Natural killer cell (primary cell): Measurements from ENCODE around the gene PROM1. TPM values are rescaled to one million over a fixed set of nuclear protein-coding genes. Genes with fewer than 3 reads are reported as not detected.

ENCODE experiments used
- ATAC-seq, 3 donors: fragments of 150-1000 bp in 2 of 3; fragments of 200-7000 bp in 1 of 3; cut with Tn5 transposase; 1 replicate in 1 of 3; 2 replicates in 2 of 3; pipeline ENCODE4 v1.10.0; 2021; ENCODE audit warnings: mild to moderate bottlenecking in 2 of 3, moderate library complexity in 2 of 3
- DNase-seq, 2 donors: peaks; one replicate each; pipeline versions ENCODE4 v3.0.0 to v3.0.0-alpha.2; 2013 to 2021; ENCODE audit warnings: mixed read lengths in 1 of 2
- H3K27ac ChIP-seq: one replicate; pipeline ENCODE4 v1.5.1; 2013; ENCODE audit warnings: mild to moderate bottlenecking, low read length
- H3K27me3 ChIP-seq: one replicate; pipeline ENCODE4 v1.6.1; 2013; ENCODE audit warnings: low read length; ENCODE audit not compliant: control insufficient read depth, insufficient read depth
- H3K36me3 ChIP-seq: one replicate; pipeline ENCODE4 v1.6.1; 2013; ENCODE audit warnings: low read length; ENCODE audit not compliant: control insufficient read depth, insufficient read depth
- H3K4me1 ChIP-seq: one replicate; pipeline ENCODE4 v1.6.1; 2013; ENCODE audit warnings: low read length; ENCODE audit not compliant: control insufficient read depth, insufficient read depth
- H3K4me3 ChIP-seq: one replicate; pipeline ENCODE4 v1.5.1; 2013; ENCODE audit warnings: low read length
- H3K9me3 ChIP-seq: one replicate; pipeline ENCODE4 v1.6.1; 2013; ENCODE audit warnings: low read length; ENCODE audit not compliant: control insufficient read depth, insufficient read depth
- H3K27ac Mint-ChIP-seq, 2 donors: one replicate each; pipeline ENCODE4 v1.8.0; 2022; ENCODE audit warnings: mild to moderate bottlenecking in 2 of 2, mixed read lengths in 2 of 2, moderate library complexity in 1 of 2
- H3K27me3 Mint-ChIP-seq, 2 donors: one replicate each; pipeline ENCODE4 v1.8.0; 2022; ENCODE audit warnings: low read depth in 2 of 2, mixed read lengths in 2 of 2
- H3K36me3 Mint-ChIP-seq: one replicate; pipeline ENCODE4 v1.8.0; 2022; ENCODE audit warnings: mixed read lengths
- H3K4me1 Mint-ChIP-seq, 2 donors: one replicate each; pipeline ENCODE4 v1.8.0; 2022; ENCODE audit warnings: mixed read lengths in 2 of 2
- H3K4me3 Mint-ChIP-seq: one replicate; pipeline ENCODE4 v1.8.0; 2022; ENCODE audit warnings: mild to moderate bottlenecking, moderate library complexity, mixed read lengths
- H3K9me3 Mint-ChIP-seq, 2 donors: one replicate each; pipeline ENCODE4 v1.8.0; 2022; ENCODE audit warnings: mixed read lengths in 2 of 2
- CTCF ChIP-seq: fragments of 200-600 bp; IDR thresholded peaks from one replicate; pipeline ENCODE4 v1.8.0; 2022; ENCODE audit warnings: antibody characterized with exemption
- WGBS: methylation state at CpG from one replicate; pipeline ENCODE4 v1.1.7; 2013; ENCODE audit warnings: missing lambda C conversion rate; ENCODE audit not compliant: insufficient coverage; 5-methylcytosine and 5-hydroxymethylcytosine counted together
- intact Hi-C: fragments of 100-400 bp; cut with micrococcal nuclease; formaldehyde crosslinking; loops from one replicate; pipeline ENCODE4 v1.14.2; 2022
- total RNA-seq, 4 donors: library from RNA; stranded (reverse); fragments of 120-200 nt in 1 of 4; gene quantifications; one replicate each; pipeline versions ENCODE4 v1.2.3 to v1.2.4, GENCODE V29; 2013 to 2022

PROM1 gene
- total RNA-seq, 3 donors from 2014 or later (not counting 1 experiment from before 2014, with no cell fraction given) = not detected

DNA sequence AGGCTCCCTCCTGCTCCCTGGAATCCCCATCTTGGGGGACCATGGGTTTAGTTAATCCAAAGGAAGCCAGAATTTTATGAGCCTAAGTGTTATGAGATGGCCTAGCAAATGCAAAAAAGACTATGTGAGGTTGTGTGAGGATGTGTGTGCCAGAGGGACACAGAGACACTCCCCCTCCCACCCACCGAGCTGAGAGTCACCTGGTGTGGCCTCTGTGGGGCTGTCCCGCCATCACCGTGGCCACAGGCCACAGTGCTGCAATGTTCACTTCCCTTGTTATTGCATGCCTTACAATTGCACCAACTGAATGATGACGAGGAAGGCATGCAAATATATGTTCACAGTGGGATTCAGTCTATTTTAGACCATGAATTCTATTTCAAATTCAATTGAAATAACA lies 120.2 kb downstream of the PROM1 start:
- Mint-ChIP-seq H3K27me3 (no peaks in the 10 kb centered on the region), H3K27ac (peak overlapping the region; percentile 94 to 95), H3K36me3 (peaks cover 9% of the 10 kb centered on the region), H3K4me3 (peak overlapping the region; percentile 89), H3K9me3 (peaks cover 0 to 2% of the 10 kb centered on the region in 2 donors), H3K4me1 (peaks cover 61 to 66% of the 10 kb centered on the region in 2 donors)
- H3K36me3 ChIP-seq = no peaks in the 10 kb centered on the region
- H3K4me1 ChIP-seq = peaks cover 42% of the 10 kb centered on the region
- TF ChIP-seq CTCF = no peak
- peak overlapping the region; percentile 84 for H3K27ac ChIP-seq
- peak; percentile 73 for DNase-seq
- 3% methylated on average over 4 of the region's 4 CpGs for WGBS
- H3K4me3 ChIP-seq = peak overlapping the region; percentile 61
- intact Hi-C loops = loop anchor here (1.0 to 5.0 kb wide), 4 partner anchors 38 to 961 kb away; partner anchors contain the start of genes CD38 and CPEB2
- peak; percentile 68 to 87 (median 80) for ATAC-seq
- H3K27me3 ChIP-seq = no peaks in the 10 kb centered on the region
- no peaks in the 10 kb centered on the region for H3K9me3 ChIP-seq

- TF ChIP-seq CTCF = peak; percentile 43
- intact Hi-C loops = loop anchor here (1.0 to 5.0 kb wide), 4 partner anchors 38 to 961 kb away; partner anchors contain the start of genes CD38 and CPEB2
- H3K4me1 ChIP-seq = peaks cover 42% of the 10 kb centered on the region
- peaks cover 0 to 2% of the 10 kb centered on the region in 2 donors for H3K9me3 Mint-ChIP-seq
- peak; percentile 67 to 83 for DNase-seq
- H3K36me3 Mint-ChIP-seq = peaks cover 9% of the 10 kb centered on the region
- 24% methylated on average over 9 of the region's 9 CpGs for WGBS
- peak within 1 kb of the TSS; percentile 89 for H3K4me3 Mint-ChIP-seq
- H3K4me1 Mint-ChIP-seq = peaks cover 64 to 70% of the 10 kb centered on the region in 2 donors
- H3K4me3 ChIP-seq = peak within 1 kb of the TSS; percentile 61
- peak within 1 kb of the TSS; percentile 84 for H3K27ac ChIP-seq
- no peaks in the 10 kb centered on the region for H3K27me3 Mint-ChIP-seq
- no peaks in the 10 kb centered on the region for H3K27me3 ChIP-seq
- H3K36me3 ChIP-seq = no peaks in the 10 kb centered on the region
- ATAC-seq = peak; percentile 51 to 72 (median 65)
- H3K9me3 ChIP-seq = no peaks in the 10 kb centered on the region
- H3K27ac Mint-ChIP-seq = peak within 1 kb of the TSS; percentile 94 to 95
Observed at GRCh38 chr4:15963001-15963451, 120.8 kb downstream of the PROM1 start, which contains the start of gene FGFBP2. TSS of gene FGFBP2 (minus strand) at chr4:15963175. CDS start at chr4:15963129, 46 bp downstream.

DNA sequence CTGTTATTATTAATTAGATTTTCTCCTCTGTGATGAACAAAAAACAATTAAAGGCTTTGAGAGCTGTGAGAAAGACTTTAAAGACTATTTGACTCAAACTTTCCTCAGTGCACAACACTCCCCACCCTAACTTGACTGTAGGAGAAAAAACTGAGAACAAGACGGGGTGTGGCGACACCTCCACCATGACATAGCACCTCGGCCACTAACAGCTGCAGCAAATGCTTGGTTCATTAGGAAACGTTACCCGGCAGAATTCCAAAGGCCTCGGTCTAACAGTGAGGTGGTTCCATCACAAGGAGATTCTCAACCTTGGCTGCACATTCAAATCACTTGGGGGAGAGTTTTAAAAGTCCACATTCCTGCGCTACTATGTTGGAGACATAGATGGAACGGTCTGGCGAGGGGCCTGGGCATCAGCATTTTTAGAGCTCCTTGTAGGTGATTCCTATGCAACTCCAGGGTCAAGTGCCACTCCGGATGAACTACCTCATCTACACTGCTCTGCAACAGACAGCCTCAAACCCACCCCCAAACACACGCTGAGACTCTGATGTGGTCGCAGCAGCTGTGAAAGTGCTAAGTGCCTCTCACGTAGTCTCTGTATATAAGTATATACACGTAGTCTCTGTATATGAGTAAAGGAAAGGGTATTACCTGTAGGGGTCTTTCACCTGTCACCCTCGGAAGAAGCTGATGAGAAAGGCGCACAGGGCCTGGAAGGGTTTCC lies 121.9 kb downstream of the PROM1 start:
- Histone ChIP-seq H3K4me1 (peaks cover 42% of the 10 kb centered on the region), H3K27me3 (no peaks in the 10 kb centered on the region), H3K36me3 (no peaks in the 10 kb centered on the region), H3K9me3 (no peaks in the 10 kb centered on the region), H3K27ac (peak overlapping the region; percentile 84), H3K4me3 (peak overlapping the region; percentile 61)
- peaks cover 0 to 2% of the 10 kb centered on the region in 2 donors for H3K9me3 Mint-ChIP-seq
- H3K27ac Mint-ChIP-seq = peak overlapping the region; percentile 94 to 95
- 39% methylated on average over 14 of the region's 16 CpGs for WGBS
- peak; percentile 50 to 77 (median 65) for ATAC-seq
- no peaks in the 10 kb centered on the region for H3K27me3 Mint-ChIP-seq
- peak overlapping the region; percentile 89 for H3K4me3 Mint-ChIP-seq
- intact Hi-C loops = loop anchor here (1.0 to 5.0 kb wide), 5 partner anchors 35 to 960 kb away; partner anchors contain the start of genes CD38 and CPEB2
- TF ChIP-seq CTCF = no peak
- H3K36me3 Mint-ChIP-seq = peaks cover 9% of the 10 kb centered on the region
- DNase-seq = peak; percentile 68 to 73
- peaks cover 64 to 70% of the 10 kb centered on the region in 2 donors for H3K4me1 Mint-ChIP-seq
